Kidney (tissue), 14 donors: ENCODE results near the gene C2orf15. TPM values are rescaled to one million over a fixed set of nuclear protein-coding genes. Genes with fewer than 3 reads are reported as not detected.
A peak's percentile ranks its signal among the peaks of the same experiment; 100 is the strongest.

ENCODE experiments used
- DNase-seq, 5 donors: peaks; one replicate each; pipeline ENCODE4 v3.0.0-alpha.2; 2013 to 2020
- FAIRE-seq: peaks from 2 replicates; lab custom pipeline; 2012; peaks lifted over from hg19 to GRCh38; lab: Jason Lieb, UNC
- H3K27ac ChIP-seq, 2 donors: one replicate each; pipeline ENCODE4 v1.7.0; 2013; ENCODE audit warnings: low read depth in 2 of 2, low read length in 2 of 2, inconsistent platforms in 1 of 2
- H3K27me3 ChIP-seq: one replicate; pipeline ENCODE4 v1.7.1; 2013; ENCODE audit warnings: low read length, inconsistent platforms; ENCODE audit not compliant: control insufficient read depth, insufficient read depth
- H3K36me3 ChIP-seq, 3 donors: one replicate each; pipeline versions ENCODE4 v1.7.0 to v1.7.1; 2013; ENCODE audit warnings: low read length in 3 of 3, control low read depth in 1 of 3, inconsistent platforms in 1 of 3; ENCODE audit not compliant: insufficient read depth in 3 of 3, control insufficient read depth in 2 of 3
- H3K4me1 ChIP-seq, 3 donors: one replicate each; pipeline versions ENCODE4 v1.7.0 to v1.7.1; 2013; ENCODE audit warnings: low read length in 3 of 3, inconsistent platforms in 1 of 3, low read depth in 1 of 3; ENCODE audit not compliant: control insufficient read depth in 2 of 3, insufficient read depth in 2 of 3
- H3K4me3 ChIP-seq, 3 donors: one replicate each; pipeline versions ENCODE4 v1.7.0 to v1.8.1; 2013; ENCODE audit warnings: low read length in 3 of 3, control low read depth in 1 of 3, inconsistent platforms in 1 of 3
- H3K9ac ChIP-seq, 3 donors: one replicate each; pipeline versions ENCODE4 v1.7.0 to v1.7.1; 2013; ENCODE audit warnings: low read length in 3 of 3, control low read depth in 1 of 3, inconsistent platforms in 1 of 3
- H3K9me3 ChIP-seq, 3 donors: one replicate each; pipeline versions ENCODE4 v1.7.0 to v1.7.1; 2013; ENCODE audit warnings: low read length in 3 of 3, control low read depth in 1 of 3, inconsistent platforms in 1 of 3; ENCODE audit not compliant: control insufficient read depth in 2 of 3, insufficient read depth in 1 of 3
- CTCF ChIP-seq: IDR thresholded peaks from 3 replicates; pipeline ENCODE4 v1.5.1; 2012; ENCODE audit warnings: mild to moderate bottlenecking, moderate library complexity, borderline replicate concordance; ENCODE audit not compliant: insufficient read depth; ENCODE audit errors: extremely low read depth
- intact Hi-C: fragments of 100-400 bp; cut with DNase I; formaldehyde crosslinking; loops from one replicate; pipeline ENCODE4 v1.11.1; 2022
- polyA plus RNA-seq: library from polyadenylated mRNA; stranded (reverse); fragments of 350-450 nt; fragmentation: Illumina TruSeq; extraction: RNeasy Lipid Tissue Mini Kit (QIAGEN cat#74804); gene quantifications from one replicate; pipeline ENCODE4 v1.2.3, GENCODE V29; 2014; ENCODE audit warnings: low read depth, low replicate concordance; ENCODE audit not compliant: insufficient read depth
- total RNA-seq: library from RNA; stranded (reverse); fragmentation: NEBNext Ultra II Directional; extraction: Animal tissue kit (Norgen Biotek cat#: 25700); gene quantifications from one replicate; pipeline ENCODE4 v1.2.1, GENCODE V29; 2021
- donor health status: control.
- donor health status: control.
- donor health status: control.
- donor health status: control.
- donor health status: control.
- donor health status: DM: yes; HTN: yes; CAD: no.
- donor health status: Normal renal cell carcinoma (clear cell type).

Gene C2orf15
- total and polyA plus RNA-seq, 2 donors from 2014 or later, result 6.3 to 6.6 TPM

- FAIRE-seq (no peak), DNase-seq (peak in 4 of 5 donors; percentile 61 to 85 (median 74))
- Histone ChIP-seq H3K4me3 (no peak overlapping the region), H3K9me3 (no peaks in the 10 kb centered on the region), H3K27ac (no peak overlapping the region), H3K9ac (no peak overlapping the region), H3K4me1 (peaks cover 0 to 13% (median 6%) of the 10 kb centered on the region in 3 donors), H3K36me3 (peaks cover 0 to 2% (median 0%) of the 10 kb centered on the region in 3 donors), H3K27me3 (no peaks in the 10 kb centered on the region)
- intact Hi-C loops, result no loop called here
- TF ChIP-seq CTCF, result no peak
Observed at GRCh38 chr2:99152199-99152895, 10.8 kb downstream of the C2orf15 start.

- intact Hi-C loops, result no loop called here
- no peak for DNase-seq
- Histone ChIP-seq H3K4me3 (peak overlapping the region; percentile 92 to 97 (median 95)), H3K36me3 (peaks cover 0 to 3% (median 0%) of the 10 kb centered on the region in 3 donors), H3K4me1 (peaks cover 0 to 13% (median 6%) of the 10 kb centered on the region in 3 donors), H3K27me3 (no peaks in the 10 kb centered on the region), H3K9me3 (no peaks in the 10 kb centered on the region), H3K9ac (peak overlapping the region; percentile 52 to 99 (median 61)), H3K27ac (peak overlapping the region; percentile 86 to 95)
- TF ChIP-seq CTCF, result no peak
- FAIRE-seq, result no peak
Observed at GRCh38 chr2:99153921-99154604, 12.6 kb downstream of the C2orf15 start.

GRCh38 chr2:99154643-99155536 is 13.4 kb downstream of the C2orf15 start, which contains the start of the genes LIPT1 and TSGA10:
Gene LIPT1, plus strand, starts transcription at chr2:99154967. Its CDS starts 6,991 bp downstream, at chr2:99161958.
Gene TSGA10, minus strand, starts transcription at chr2:99154942. Its CDS starts 45,503 bp downstream, at chr2:99109439.
- Histone ChIP-seq H3K9me3 (no peaks in the 10 kb centered on the region), H3K4me1 (peaks cover 0 to 13% (median 6%) of the 10 kb centered on the region in 3 donors), H3K36me3 (peaks cover 0 to 3% (median 0%) of the 10 kb centered on the region in 3 donors), H3K27me3 (no peaks in the 10 kb centered on the region), H3K27ac (peak within 1 kb of the TSS; percentile 95 to 97), H3K4me3 (peak within 1 kb of the TSS; percentile 92 to 97 (median 95)), H3K9ac (peak within 1 kb of the TSS; percentile 89 to 99 (median 96))
- DNase-seq (peak; percentile 94 to 98 (median 97)), FAIRE-seq (no peak)
- intact Hi-C loops, result no loop called here
- no peak for TF ChIP-seq CTCF
